Smooth muscle cell (in vitro differentiated cells): ENCODE measurements around the gene HDAC4. TPM values are rescaled to one million over a fixed set of nuclear protein-coding genes. Genes with fewer than 3 reads are reported as not detected.
A peak's percentile ranks its signal among the peaks of the same experiment; 100 is the strongest.

Source experiments
- DNase-seq: peaks from one replicate; lab custom pipeline; 2025; ENCODE audit not compliant: unreplicated experiment; lab: John Stamatoyannopoulos, UW
- H2AFZ ChIP-seq: fragments of 200-600 bp; sonication (generic); 2 replicates; pipeline ENCODE4 v1.6.0; 2016; ENCODE audit warnings: antibody characterized with exemption, low read depth, mild to moderate bottlenecking
- H3F3A ChIP-seq: fragments of 200-600 bp; sonication (generic); 2 replicates; pipeline ENCODE4 v1.6.0; 2017; ENCODE audit warnings: antibody characterized with exemption, low read depth
- H3K27ac ChIP-seq: fragments of 200-600 bp; sonication (generic); 2 replicates; pipeline ENCODE4 v1.5.1; 2016; ENCODE audit warnings: low read depth, mild to moderate bottlenecking
- H3K27me3 ChIP-seq: fragments of 200-600 bp; sonication (generic); 2 replicates; pipeline ENCODE4 v1.6.1; 2016; ENCODE audit warnings: low read depth, mild to moderate bottlenecking
- H3K36me3 ChIP-seq: fragments of 200-600 bp; sonication (generic); 2 replicates; pipeline ENCODE4 v1.5.1; 2016; ENCODE audit warnings: low read depth
- H3K4me1 ChIP-seq: fragments of 200-600 bp; sonication (generic); 2 replicates; pipeline ENCODE4 v1.5.1; 2016; ENCODE audit warnings: low read depth
- H3K4me2 ChIP-seq: fragments of 200-600 bp; sonication (generic); 2 replicates; pipeline ENCODE4 v1.6.0; 2016; ENCODE audit warnings: mild to moderate bottlenecking
- H3K4me3 ChIP-seq: fragments of 200-600 bp; sonication (generic); 2 replicates; pipeline ENCODE4 v1.5.1; 2016; ENCODE audit warnings: mild to moderate bottlenecking
- H3K79me2 ChIP-seq: fragments of 200-600 bp; sonication (generic); 2 replicates; pipeline ENCODE4 v1.6.0; 2016; ENCODE audit warnings: low read depth, mild to moderate bottlenecking
- H3K9ac ChIP-seq: fragments of 200-600 bp; sonication (generic); 2 replicates; pipeline ENCODE4 v1.6.0; 2016; ENCODE audit warnings: low read depth
- H3K9me3 ChIP-seq: fragments of 200-600 bp; sonication (generic); replicated peaks from 2 replicates; pipeline ENCODE4 v1.5.1; 2016; ENCODE audit warnings: low read depth
- H4K20me1 ChIP-seq: fragments of 200-600 bp; sonication (generic); 2 replicates; pipeline ENCODE4 v1.6.0; 2016; ENCODE audit warnings: low read depth
- WGBS: methylation state at CpG from one replicate; pipeline ENCODE4 v1.1.7; 2016; ENCODE audit warnings: low lambda C conversion rate; 5-methylcytosine and 5-hydroxymethylcytosine counted together
- polyA plus RNA-seq: library from polyadenylated mRNA; unstranded; fragments of >200 nt; fragmentation: Nextera tagmentation; extraction: Ambion mirVana; gene quantifications from 2 replicates; pipeline ENCODE4 v1.2.1, GENCODE V29; 2016
- total RNA-seq: library from RNA; depleted of rRNA; stranded (reverse); fragments of >200 nt; gene quantifications from 2 replicates; pipeline ENCODE4 v1.2.3, GENCODE V29; 2014
- TF ChIP-seq, protein P1 (sequence below): fragments of 200-600 bp; sonication (generic); IDR thresholded peaks from 2 replicates; pipeline ENCODE4 v1.5.1; 2017; ENCODE audit warnings: borderline replicate concordance, mild to moderate bottlenecking, antibody characterized with exemption; ENCODE audit not compliant: insufficient read depth, poor library complexity, severe bottlenecking

HDAC4 gene
- total and polyA plus RNA-seq, 2 experiments from 2014 or later: 6.2 to 35.7 TPM

DNA sequence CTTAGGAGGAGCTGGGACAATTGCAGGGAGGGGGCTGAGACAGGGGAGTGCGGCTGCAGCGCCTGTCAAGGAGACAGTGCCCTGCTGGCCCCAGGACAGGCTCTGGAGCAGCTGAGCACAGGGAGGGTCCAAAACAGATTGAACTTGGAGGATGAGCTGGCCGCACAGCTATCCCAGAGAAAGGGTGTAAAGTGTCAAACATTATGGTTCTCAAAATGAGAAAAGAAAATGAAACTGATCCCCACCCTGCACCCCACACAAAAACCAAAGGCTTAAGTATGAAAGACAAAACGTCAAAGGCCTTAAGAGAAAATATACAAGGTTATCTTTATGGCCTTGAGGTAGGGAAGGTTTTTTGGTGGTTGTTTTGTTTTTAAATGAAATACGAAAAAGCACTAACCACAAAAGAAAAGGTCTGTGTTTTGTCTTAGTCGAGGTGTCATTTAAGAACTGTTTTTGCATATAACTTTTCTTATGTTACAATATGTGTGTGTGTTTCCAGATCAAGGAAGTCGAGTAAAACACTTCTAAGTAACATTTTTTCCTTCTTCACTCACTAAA, 111.8 kb downstream of the HDAC4 start:
- no peak overlapping the region for H2AFZ ChIP-seq
- WGBS: 15% methylated on average over 7 of the region's 7 CpGs

DNA sequence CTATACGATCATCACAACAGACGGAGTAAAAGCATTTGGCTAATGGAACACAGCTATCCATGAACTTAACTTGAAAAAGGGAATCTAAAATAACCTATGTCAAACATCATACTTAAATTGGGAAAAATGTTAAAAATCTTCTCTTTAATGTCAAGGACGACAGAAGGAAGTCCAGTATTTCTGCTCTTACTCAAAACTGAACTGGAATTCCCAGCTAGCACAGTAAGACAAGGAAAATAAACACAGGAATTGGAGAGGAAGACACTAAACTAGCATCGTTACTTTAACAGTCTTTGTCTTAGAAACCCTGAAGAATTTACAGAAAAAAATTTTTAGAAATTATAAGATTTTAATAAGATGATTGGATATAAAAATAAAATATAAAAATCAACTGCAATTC, 112.6 kb downstream of the HDAC4 start:
- Histone ChIP-seq H3K9ac (no peak overlapping the region), H3K79me2 (peaks cover 43% of the 10 kb centered on the region), H3K27ac (peak overlapping the region; percentile 59), H4K20me1 (peaks cover 38% of the 10 kb centered on the region), H3K4me1 (peaks cover 64% of the 10 kb centered on the region), H3K36me3 (no peaks in the 10 kb centered on the region), H3F3A (no peaks in the 10 kb centered on the region), H3K9me3 (no peaks in the 10 kb centered on the region), H3K4me3 (peak overlapping the region; percentile 11), H2AFZ (no peak overlapping the region), H3K27me3 (no peaks in the 10 kb centered on the region), H3K4me2 (peak overlapping the region; percentile 82)
- 23% methylated on average over 4 of the region's 4 CpGs for WGBS
- TF ChIP-seq, protein P1, sequence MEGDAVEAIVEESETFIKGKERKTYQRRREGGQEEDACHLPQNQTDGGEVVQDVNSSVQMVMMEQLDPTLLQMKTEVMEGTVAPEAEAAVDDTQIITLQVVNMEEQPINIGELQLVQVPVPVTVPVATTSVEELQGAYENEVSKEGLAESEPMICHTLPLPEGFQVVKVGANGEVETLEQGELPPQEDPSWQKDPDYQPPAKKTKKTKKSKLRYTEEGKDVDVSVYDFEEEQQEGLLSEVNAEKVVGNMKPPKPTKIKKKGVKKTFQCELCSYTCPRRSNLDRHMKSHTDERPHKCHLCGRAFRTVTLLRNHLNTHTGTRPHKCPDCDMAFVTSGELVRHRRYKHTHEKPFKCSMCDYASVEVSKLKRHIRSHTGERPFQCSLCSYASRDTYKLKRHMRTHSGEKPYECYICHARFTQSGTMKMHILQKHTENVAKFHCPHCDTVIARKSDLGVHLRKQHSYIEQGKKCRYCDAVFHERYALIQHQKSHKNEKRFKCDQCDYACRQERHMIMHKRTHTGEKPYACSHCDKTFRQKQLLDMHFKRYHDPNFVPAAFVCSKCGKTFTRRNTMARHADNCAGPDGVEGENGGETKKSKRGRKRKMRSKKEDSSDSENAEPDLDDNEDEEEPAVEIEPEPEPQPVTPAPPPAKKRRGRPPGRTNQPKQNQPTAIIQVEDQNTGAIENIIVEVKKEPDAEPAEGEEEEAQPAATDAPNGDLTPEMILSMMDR: no peak
- DNase-seq: no peak

More for the DNA sequence above, 111.8 kb downstream of the HDAC4 start:
- Histone ChIP-seq H3K36me3 (no peaks in the 10 kb centered on the region), H3K4me2 (peak overlapping the region; percentile 82), H4K20me1 (peaks cover 46% of the 10 kb centered on the region), H3F3A (no peaks in the 10 kb centered on the region), H3K79me2 (peaks cover 39% of the 10 kb centered on the region), H3K27me3 (no peaks in the 10 kb centered on the region), H3K4me1 (peaks cover 70% of the 10 kb centered on the region), H3K4me3 (no peak overlapping the region), H3K9me3 (no peaks in the 10 kb centered on the region), H3K9ac (peak overlapping the region; percentile 0), H3K27ac (peak overlapping the region; percentile 59)
- TF ChIP-seq, protein P1: no peak
- no peak for DNase-seq

DNA sequence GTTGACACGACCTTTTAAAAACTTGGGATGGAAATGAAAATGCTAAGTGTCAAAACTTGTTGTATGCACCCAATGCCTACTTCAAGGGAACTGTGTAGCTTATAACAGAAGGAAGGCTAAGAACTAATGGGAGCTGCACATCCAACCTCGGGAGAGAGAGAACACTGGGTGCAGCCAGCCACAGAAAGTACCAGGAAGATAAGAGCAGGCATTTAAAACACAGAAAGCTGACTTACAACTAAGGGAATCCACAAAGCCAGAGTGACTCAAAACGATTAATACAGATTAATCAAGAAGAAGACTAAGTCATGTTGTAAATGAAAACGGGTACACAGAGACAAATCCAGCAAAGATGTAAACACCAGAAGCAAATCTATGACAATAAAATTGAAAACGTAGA, 113.4 kb downstream of the HDAC4 start:
- Histone ChIP-seq H3K4me1 (peaks cover 56% of the 10 kb centered on the region), H3K27me3 (no peaks in the 10 kb centered on the region), H3F3A (no peaks in the 10 kb centered on the region), H3K4me3 (no peak overlapping the region), H3K79me2 (peaks cover 42% of the 10 kb centered on the region), H4K20me1 (peaks cover 30% of the 10 kb centered on the region), H3K9me3 (no peaks in the 10 kb centered on the region), H3K27ac (peak overlapping the region; percentile 59), H2AFZ (no peak overlapping the region), H3K9ac (no peak overlapping the region), H3K36me3 (no peaks in the 10 kb centered on the region), H3K4me2 (peak overlapping the region; percentile 82)
- 31% methylated on average over 5 of the region's 5 CpGs for WGBS
- no peak for DNase-seq
- TF ChIP-seq, protein P1: no peak

DNA sequence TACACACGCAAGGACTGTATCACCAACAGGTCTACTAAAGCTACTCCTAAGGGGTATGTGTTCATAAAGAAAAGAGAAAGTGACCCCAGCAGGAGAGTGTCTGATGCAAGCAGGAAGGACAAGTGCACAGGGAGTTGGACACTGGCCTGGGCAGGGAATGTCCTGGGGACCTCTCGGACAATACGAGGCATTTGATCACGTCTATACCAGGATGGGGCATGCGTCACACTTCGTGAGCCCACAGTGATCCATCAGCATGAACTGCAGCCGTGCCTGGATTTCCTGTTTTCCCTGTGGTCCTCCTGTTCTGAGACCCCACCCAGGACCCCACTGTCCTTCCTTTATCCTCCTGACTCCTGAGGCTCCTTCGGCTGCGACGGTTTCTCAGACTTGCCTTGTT, 113.9 kb downstream of the HDAC4 start:
- Histone ChIP-seq H3K9ac (no peak overlapping the region), H2AFZ (no peak overlapping the region), H3K79me2 (peaks cover 41% of the 10 kb centered on the region), H3K36me3 (no peaks in the 10 kb centered on the region), H3K4me3 (no peak overlapping the region), H3K4me2 (peak overlapping the region; percentile 82), H3F3A (no peaks in the 10 kb centered on the region), H4K20me1 (peaks cover 26% of the 10 kb centered on the region), H3K27me3 (no peaks in the 10 kb centered on the region), H3K27ac (no peak overlapping the region), H3K4me1 (peaks cover 50% of the 10 kb centered on the region), H3K9me3 (no peaks in the 10 kb centered on the region)
- DNase-seq: no peak
- TF ChIP-seq, protein P1: no peak
- WGBS: 93% methylated on average over 10 of the region's 10 CpGs
